SH-SY5Y (cell line): ENCODE measurements around the gene EDN2.

ENCODE experiments used
- GATA2 ChIP-seq: IDR thresholded peaks from 2 replicates; pipeline ENCODE4 v1.6.1; 2011; ENCODE audit warnings: mild to moderate bottlenecking, low read depth, low read length
- GATA3 ChIP-seq: IDR thresholded peaks from 2 replicates; pipeline ENCODE4 v1.6.1; 2011; ENCODE audit warnings: low read depth, mild to moderate bottlenecking, low read length, moderate library complexity

GRCh38 chr1:41438711-41439110 is 45.8 kb downstream of the EDN2 start:
- no peak for TF ChIP-seq GATA2
- no peak for TF ChIP-seq GATA3
